Lower lobe of right lung (tissue), 2 donors: ENCODE measurements around the gene SORCS2. TPM values are rescaled to one million over a fixed set of nuclear protein-coding genes. Genes with fewer than 3 reads are reported as not detected.

ENCODE experiments used
- ATAC-seq, 2 donors: fragments of 200-7000 bp; cut with Tn5 transposase; one replicate each; pipeline ENCODE4 v1.9.1; 2020 to 2022; ENCODE audit warnings: mild to moderate bottlenecking in 2 of 2, moderate library complexity in 2 of 2
- DNase-seq: peaks from one replicate; pipeline ENCODE4 v3.0.0-alpha.2; 2020
- H3K27ac ChIP-seq: fragments of 200-600 bp; one replicate; pipeline ENCODE4 v1.8.0; 2022
- H3K27me3 ChIP-seq: fragments of 200-600 bp; one replicate; pipeline ENCODE4 v1.8.0; 2022; ENCODE audit warnings: low read depth
- H3K36me3 ChIP-seq: fragments of 200-600 bp; one replicate; pipeline ENCODE4 v1.8.0; 2022; ENCODE audit warnings: mild to moderate bottlenecking
- H3K4me1 ChIP-seq: fragments of 200-600 bp; one replicate; pipeline ENCODE4 v1.8.0; 2022
- H3K4me3 ChIP-seq: fragments of 200-600 bp; one replicate; pipeline ENCODE4 v1.8.0; 2022; ENCODE audit warnings: mild to moderate bottlenecking
- H3K9me3 ChIP-seq: fragments of 200-600 bp; one replicate; pipeline ENCODE4 v1.8.0; 2022
- CTCF ChIP-seq: fragments of 200-600 bp; IDR thresholded peaks from one replicate; pipeline ENCODE4 v1.8.0; 2022; ENCODE audit warnings: antibody characterized with exemption, mild to moderate bottlenecking
- intact Hi-C: fragments of 100-400 bp; cut with DNase I; formaldehyde crosslinking; loops from one replicate; pipeline ENCODE4 v1.11.0; 2022
- total RNA-seq: library from RNA; stranded (reverse); fragmentation: NEBNext Ultra II Directional; extraction: Animal tissue kit (Norgen Biotek cat#: 25700); gene quantifications from one replicate; pipeline ENCODE4 v1.2.1, GENCODE V29; 2021
- donor health status: DM: no; HTN: yes; CAD: no; lungs with severe emphysema.

Gene SORCS2
- total RNA-seq, 1 donor from 2014 or later = 5.8 TPM

DNA sequence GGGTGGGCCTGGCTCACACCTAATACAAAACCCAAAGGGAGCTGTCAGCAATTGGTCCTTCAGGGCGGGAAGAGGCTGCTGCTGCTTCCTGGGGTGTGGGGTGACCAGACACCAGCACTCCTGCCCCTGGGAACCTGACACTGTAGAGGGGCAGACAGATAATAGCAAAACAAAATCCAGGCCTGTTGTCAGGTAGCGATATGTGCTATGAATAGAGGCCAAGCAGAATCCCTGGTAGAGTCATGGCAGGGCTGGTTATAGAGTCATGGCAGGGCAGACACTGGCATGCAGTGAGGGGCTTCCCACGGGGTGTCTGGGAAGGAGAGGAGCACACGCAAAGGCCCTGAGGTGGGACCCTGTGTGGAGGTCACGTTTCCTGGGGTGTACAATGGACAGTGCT lies 321.9 kb downstream of the SORCS2 start:
- TF ChIP-seq CTCF = no peak
- ATAC-seq (no peak), DNase-seq (no peak)
- no peaks in the 10 kb centered on the region for H3K4me1 ChIP-seq
- peaks cover 7% of the 10 kb centered on the region for H3K27me3 ChIP-seq
- no peaks in the 10 kb centered on the region for H3K36me3 ChIP-seq
- no peak overlapping the region for H3K4me3 ChIP-seq
- H3K27ac ChIP-seq = no peak overlapping the region
- intact Hi-C loops = no loop called here
- H3K9me3 ChIP-seq = no peaks in the 10 kb centered on the region

- intact Hi-C loops = no loop called here
Observed at GRCh38 chr4:7514789-7515188, 322.5 kb downstream of the SORCS2 start.

GRCh38 chr4:7515390-7515902 lies 323.1 kb downstream of the SORCS2 start:
- peaks cover 12% of the 10 kb centered on the region for H3K27me3 ChIP-seq

More at GRCh38 chr4:7514789-7515188, 322.5 kb downstream of the SORCS2 start:
- TF ChIP-seq CTCF = no peak
- no peak for DNase-seq
- no peaks in the 10 kb centered on the region for H3K36me3 ChIP-seq
- H3K9me3 ChIP-seq = no peaks in the 10 kb centered on the region
- no peaks in the 10 kb centered on the region for H3K4me1 ChIP-seq
- H3K27ac ChIP-seq = no peak overlapping the region
- H3K4me3 ChIP-seq = no peak overlapping the region
- peaks cover 7% of the 10 kb centered on the region for H3K27me3 ChIP-seq
- no peak for ATAC-seq

GRCh38 chr4:7516096-7516772 lies 323.9 kb downstream of the SORCS2 start:
- intact Hi-C loops = no loop called here
- Histone ChIP-seq H3K4me3 (no peak overlapping the region), H3K27ac (no peak overlapping the region), H3K27me3 (peaks cover 16% of the 10 kb centered on the region), H3K36me3 (no peaks in the 10 kb centered on the region), H3K9me3 (no peaks in the 10 kb centered on the region), H3K4me1 (no peaks in the 10 kb centered on the region)
- DNase-seq (no peak), ATAC-seq (no peak)
- TF ChIP-seq CTCF = no peak

More at GRCh38 chr4:7515390-7515902, 323.1 kb downstream of the SORCS2 start:
- no peak for TF ChIP-seq CTCF
- Histone ChIP-seq H3K4me1 (no peaks in the 10 kb centered on the region), H3K9me3 (no peaks in the 10 kb centered on the region), H3K27ac (no peak overlapping the region), H3K36me3 (no peaks in the 10 kb centered on the region), H3K4me3 (no peak overlapping the region)
- DNase-seq (no peak), ATAC-seq (no peak)
- intact Hi-C loops = no loop called here

- DNase-seq = no peak
- intact Hi-C loops = no loop called here
- no peak for TF ChIP-seq CTCF
Observed at GRCh38 chr4:7516773-7517144, 324.4 kb downstream of the SORCS2 start.

More at GRCh38 chr4:7516773-7517144, 324.4 kb downstream of the SORCS2 start:
- H3K27ac ChIP-seq = no peak overlapping the region
- H3K36me3 ChIP-seq = no peaks in the 10 kb centered on the region
- ATAC-seq = no peak
- H3K4me3 ChIP-seq = no peak overlapping the region
- peaks cover 21% of the 10 kb centered on the region for H3K27me3 ChIP-seq
- H3K9me3 ChIP-seq = no peaks in the 10 kb centered on the region
- H3K4me1 ChIP-seq = no peaks in the 10 kb centered on the region
